A549 (cell line): ENCODE results near the gene SEMG2.

Experiments used
- BHLHE40 ChIP-seq: IDR thresholded peaks from 2 replicates; pipeline ENCODE4 v1.6.1; 2012; ENCODE audit warnings: low read depth, low read length, inconsistent platforms
- HDAC2 ChIP-seq: fragments of 200-600 bp; sonication (generic); IDR thresholded peaks from 2 replicates; pipeline ENCODE4 v1.6.1; 2016
- MAFK ChIP-seq: fragments of 450-650 bp; IDR thresholded peaks from 2 replicates; pipeline ENCODE4 v1.6.1; 2014; ENCODE audit not compliant: partially characterized antibody
- MYC ChIP-seq: IDR thresholded peaks from 2 replicates; pipeline ENCODE4 v1.6.1; 2012; ENCODE audit warnings: mild to moderate bottlenecking, inconsistent platforms, low read length, improper control_type of control experiment, borderline replicate concordance
- NPAS2 ChIP-seq: fragments of 250-450 bp; sonication (Bioruptor Pico); IDR thresholded peaks from 2 replicates; pipeline ENCODE4 v1.8.0; 2022; ENCODE audit warnings: mild to moderate bottlenecking, moderate library complexity, borderline replicate concordance
- POLR2A ChIP-seq: IDR thresholded peaks from 2 replicates; pipeline ENCODE4 v1.6.1; 2012; ENCODE audit warnings: mild to moderate bottlenecking, low read length
- RCOR1 ChIP-seq: fragments of 150-350 bp; IDR thresholded peaks from 2 replicates; pipeline ENCODE4 v1.6.1; 2014; ENCODE audit warnings: antibody characterized with exemption, low read length, low read depth
- RFX5 ChIP-seq: fragments of 450-650 bp; IDR thresholded peaks from 2 replicates; pipeline ENCODE4 v1.7.1; 2014; ENCODE audit warnings: antibody characterized with exemption, mild to moderate bottlenecking, moderate library complexity
- SMC3 ChIP-seq: fragments of >200 bp; sonication (Bioruptor Twin); formaldehyde crosslinking; IDR thresholded peaks from 3 replicates; pipeline ENCODE4 v1.6.1; 2018; ENCODE audit warnings: inconsistent platforms
- TP53 ChIP-seq: fragments of 250-450 bp; sonication (Bioruptor Pico); IDR thresholded peaks from 2 replicates; pipeline ENCODE4 v1.5.0; 2021; ENCODE audit warnings: mild to moderate bottlenecking, moderate library complexity
- TF ChIP-seq, protein P1 (sequence below): fragments of 200-600 bp; sonication (generic); IDR thresholded peaks from 2 replicates; pipeline ENCODE4 v1.6.1; 2016; ENCODE audit warnings: antibody characterized with exemption, mild to moderate bottlenecking, moderate library complexity
- TF ChIP-seq, protein P2 (sequence below): fragments of >200 bp; sonication (Bioruptor Twin); formaldehyde crosslinking; IDR thresholded peaks from 3 replicates; pipeline ENCODE4 v1.5.1; 2016
- TF ChIP-seq, protein P3 (sequence below): fragments of 450-650 bp; IDR thresholded peaks from 2 replicates; pipeline ENCODE4 v1.6.1; 2014; ENCODE audit warnings: antibody characterized with exemption

DNA sequence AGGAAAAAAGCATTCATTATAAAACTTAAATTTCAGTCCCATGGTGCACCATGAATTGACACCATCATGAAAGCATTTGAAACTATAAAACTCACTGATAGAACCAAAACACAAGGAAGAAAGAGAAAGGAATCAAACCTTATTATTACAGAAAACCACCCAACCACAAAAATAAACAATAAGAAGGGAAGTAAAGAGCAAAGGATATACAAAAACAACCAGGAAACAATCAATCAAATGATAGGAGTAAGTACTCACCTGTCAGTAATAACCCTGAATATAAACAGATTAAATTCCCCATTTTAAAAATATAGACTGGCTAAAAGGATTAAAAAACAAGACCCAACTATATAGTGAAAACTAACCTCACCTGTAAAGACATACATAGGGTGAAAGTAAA is 27.4 kb downstream of the SEMG2 start:
- TF ChIP-seq, protein P1, sequence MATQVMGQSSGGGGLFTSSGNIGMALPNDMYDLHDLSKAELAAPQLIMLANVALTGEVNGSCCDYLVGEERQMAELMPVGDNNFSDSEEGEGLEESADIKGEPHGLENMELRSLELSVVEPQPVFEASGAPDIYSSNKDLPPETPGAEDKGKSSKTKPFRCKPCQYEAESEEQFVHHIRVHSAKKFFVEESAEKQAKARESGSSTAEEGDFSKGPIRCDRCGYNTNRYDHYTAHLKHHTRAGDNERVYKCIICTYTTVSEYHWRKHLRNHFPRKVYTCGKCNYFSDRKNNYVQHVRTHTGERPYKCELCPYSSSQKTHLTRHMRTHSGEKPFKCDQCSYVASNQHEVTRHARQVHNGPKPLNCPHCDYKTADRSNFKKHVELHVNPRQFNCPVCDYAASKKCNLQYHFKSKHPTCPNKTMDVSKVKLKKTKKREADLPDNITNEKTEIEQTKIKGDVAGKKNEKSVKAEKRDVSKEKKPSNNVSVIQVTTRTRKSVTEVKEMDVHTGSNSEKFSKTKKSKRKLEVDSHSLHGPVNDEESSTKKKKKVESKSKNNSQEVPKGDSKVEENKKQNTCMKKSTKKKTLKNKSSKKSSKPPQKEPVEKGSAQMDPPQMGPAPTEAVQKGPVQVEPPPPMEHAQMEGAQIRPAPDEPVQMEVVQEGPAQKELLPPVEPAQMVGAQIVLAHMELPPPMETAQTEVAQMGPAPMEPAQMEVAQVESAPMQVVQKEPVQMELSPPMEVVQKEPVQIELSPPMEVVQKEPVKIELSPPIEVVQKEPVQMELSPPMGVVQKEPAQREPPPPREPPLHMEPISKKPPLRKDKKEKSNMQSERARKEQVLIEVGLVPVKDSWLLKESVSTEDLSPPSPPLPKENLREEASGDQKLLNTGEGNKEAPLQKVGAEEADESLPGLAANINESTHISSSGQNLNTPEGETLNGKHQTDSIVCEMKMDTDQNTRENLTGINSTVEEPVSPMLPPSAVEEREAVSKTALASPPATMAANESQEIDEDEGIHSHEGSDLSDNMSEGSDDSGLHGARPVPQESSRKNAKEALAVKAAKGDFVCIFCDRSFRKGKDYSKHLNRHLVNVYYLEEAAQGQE, result no peak
- TF ChIP-seq, protein P2, sequence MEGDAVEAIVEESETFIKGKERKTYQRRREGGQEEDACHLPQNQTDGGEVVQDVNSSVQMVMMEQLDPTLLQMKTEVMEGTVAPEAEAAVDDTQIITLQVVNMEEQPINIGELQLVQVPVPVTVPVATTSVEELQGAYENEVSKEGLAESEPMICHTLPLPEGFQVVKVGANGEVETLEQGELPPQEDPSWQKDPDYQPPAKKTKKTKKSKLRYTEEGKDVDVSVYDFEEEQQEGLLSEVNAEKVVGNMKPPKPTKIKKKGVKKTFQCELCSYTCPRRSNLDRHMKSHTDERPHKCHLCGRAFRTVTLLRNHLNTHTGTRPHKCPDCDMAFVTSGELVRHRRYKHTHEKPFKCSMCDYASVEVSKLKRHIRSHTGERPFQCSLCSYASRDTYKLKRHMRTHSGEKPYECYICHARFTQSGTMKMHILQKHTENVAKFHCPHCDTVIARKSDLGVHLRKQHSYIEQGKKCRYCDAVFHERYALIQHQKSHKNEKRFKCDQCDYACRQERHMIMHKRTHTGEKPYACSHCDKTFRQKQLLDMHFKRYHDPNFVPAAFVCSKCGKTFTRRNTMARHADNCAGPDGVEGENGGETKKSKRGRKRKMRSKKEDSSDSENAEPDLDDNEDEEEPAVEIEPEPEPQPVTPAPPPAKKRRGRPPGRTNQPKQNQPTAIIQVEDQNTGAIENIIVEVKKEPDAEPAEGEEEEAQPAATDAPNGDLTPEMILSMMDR, result no peak
- TF ChIP-seq NPAS2 (CRISPR knock-in tag) (no peak), TP53 (CRISPR knock-in tag) (no peak), BHLHE40 (no peak), POLR2A (no peak), RFX5 (no peak), MAFK (no peak), SMC3 (no peak), MYC (no peak), RCOR1 (no peak), HDAC2 (no peak)
- TF ChIP-seq, protein P3, sequence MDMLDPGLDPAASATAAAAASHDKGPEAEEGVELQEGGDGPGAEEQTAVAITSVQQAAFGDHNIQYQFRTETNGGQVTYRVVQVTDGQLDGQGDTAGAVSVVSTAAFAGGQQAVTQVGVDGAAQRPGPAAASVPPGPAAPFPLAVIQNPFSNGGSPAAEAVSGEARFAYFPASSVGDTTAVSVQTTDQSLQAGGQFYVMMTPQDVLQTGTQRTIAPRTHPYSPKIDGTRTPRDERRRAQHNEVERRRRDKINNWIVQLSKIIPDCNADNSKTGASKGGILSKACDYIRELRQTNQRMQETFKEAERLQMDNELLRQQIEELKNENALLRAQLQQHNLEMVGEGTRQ, result no peak
